GM18873 (cell line): Measurements from ENCODE around the gene HYAL1.

Experiments
- ATAC-seq: cut with Tn5 transposase; IDR thresholded peaks from one replicate; pipeline ENCODE4 v1.9.1; 2021; ENCODE audit warnings: mild to moderate bottlenecking, moderate library complexity, moderate number of reproducible peaks; ENCODE audit not compliant: unreplicated experiment, low FRiP score

Gene HYAL1

GRCh38 chr3:50336452-50337174, 33.2 kb upstream of the HYAL1 start:
- ATAC-seq, result peak; percentile 24

GRCh38 chr3:50334339-50335075, 31.1 kb upstream of the HYAL1 start:
- ATAC-seq, result no peak

- ATAC-seq, result no peak
Measured at GRCh38 chr3:50333744-50334328, 30.5 kb upstream of the HYAL1 start.

- no peak for ATAC-seq
Measured at GRCh38 chr3:50331364-50331907, 28.1 kb upstream of the HYAL1 start.

DNA sequence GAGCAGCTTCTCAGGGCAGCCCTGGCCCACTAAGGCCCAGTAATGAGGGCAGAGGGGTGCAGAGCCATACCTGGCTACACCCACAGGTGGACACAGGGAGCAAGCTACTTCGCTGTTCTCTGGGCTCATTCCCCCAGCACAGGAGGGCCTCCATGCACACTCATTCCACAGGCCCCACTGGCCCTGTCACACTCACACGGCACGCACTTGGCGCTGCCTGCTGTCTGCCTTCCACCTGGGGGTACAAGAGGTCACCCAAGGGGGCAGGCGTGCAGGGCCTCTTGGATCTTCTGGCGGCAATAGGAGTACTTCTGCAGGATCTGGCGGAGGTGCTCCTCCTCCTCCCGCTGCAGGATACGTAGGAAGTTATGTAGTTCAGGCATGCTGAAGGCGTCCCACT, 27.0 kb upstream of the HYAL1 start:
- no peak for ATAC-seq

GRCh38 chr3:50327943-50328691, 24.7 kb upstream of the HYAL1 start, which contains the start of gene TUSC2:
TUSC2 (minus strand) TSS chr3:50328223; CDS start chr3:50328099, 124 bp downstream.
- ATAC-seq, result peak; percentile 75

- no peak for ATAC-seq
Measured at GRCh38 chr3:50327129-50327528, 23.8 kb upstream of the HYAL1 start.

DNA sequence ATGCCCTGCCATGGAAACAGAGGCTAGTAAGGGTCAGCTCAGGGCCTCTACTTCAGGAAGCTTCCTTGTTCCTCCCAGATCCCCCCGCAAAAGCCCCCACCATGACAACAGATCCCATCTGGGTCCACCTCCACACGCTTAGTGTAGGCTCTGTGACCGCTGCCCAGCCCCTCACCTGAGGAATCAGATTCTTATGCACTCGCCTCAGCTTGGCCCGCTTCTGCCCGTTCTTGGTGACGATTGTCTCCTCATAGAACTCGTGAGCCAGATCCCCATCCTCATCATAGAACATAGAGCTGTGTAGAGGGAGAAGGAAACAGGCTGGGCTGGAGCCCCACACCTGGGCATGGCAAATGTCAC, 22.8 kb upstream of the HYAL1 start:
- no peak for ATAC-seq

DNA sequence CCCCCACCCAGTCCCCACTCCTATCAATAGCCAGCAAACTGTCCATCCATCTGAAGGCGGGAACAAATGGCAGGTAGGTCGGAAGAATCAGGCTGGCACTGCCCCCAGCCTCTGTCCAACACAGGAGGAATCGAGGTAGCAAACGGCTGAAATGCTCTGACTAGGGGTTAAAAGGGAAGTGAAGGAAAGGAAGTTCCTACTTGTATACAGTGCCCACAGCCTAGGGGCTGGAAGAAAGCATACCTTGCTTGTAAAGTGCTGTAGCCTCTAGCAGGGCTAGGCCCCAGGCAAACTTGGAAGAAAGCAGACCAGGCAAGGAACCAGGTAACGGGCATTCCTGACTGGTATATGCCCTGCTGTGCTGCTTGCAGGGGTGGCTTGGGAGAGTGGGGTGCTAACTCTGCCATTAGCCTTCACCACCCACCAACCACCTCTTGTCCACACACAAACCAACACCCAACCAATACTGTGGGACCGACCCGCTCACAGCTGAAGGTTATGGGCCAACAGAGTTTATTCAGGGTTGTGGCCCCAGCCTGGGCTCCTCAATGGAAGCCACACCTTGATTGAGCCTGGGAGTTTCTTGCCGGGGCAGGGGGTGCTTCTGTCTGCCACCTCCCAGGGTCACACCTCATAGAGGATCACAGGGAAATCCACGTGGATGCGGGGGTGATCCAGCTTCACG, 22.3 kb upstream of the HYAL1 start:
- ATAC-seq, result no peak

DNA sequence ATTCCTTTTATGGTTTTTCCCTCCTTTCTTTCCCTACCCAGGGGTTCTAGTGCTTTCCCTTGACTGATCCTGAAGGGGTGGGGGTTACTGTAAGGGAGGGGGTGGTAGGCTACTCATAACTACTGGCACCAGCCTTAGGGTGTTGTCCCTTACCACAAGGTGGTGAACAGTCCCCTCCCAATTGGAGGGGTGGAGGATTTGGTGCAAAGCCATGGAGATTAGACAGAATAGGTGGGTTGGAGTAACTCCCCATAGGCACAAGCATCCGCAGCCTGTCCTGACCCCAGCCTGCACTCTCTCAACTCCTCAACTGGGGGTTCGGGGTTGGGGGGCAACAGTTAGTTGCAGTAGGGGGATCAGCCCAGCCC, 21.7 kb upstream of the HYAL1 start:
- ATAC-seq, result no peak

DNA sequence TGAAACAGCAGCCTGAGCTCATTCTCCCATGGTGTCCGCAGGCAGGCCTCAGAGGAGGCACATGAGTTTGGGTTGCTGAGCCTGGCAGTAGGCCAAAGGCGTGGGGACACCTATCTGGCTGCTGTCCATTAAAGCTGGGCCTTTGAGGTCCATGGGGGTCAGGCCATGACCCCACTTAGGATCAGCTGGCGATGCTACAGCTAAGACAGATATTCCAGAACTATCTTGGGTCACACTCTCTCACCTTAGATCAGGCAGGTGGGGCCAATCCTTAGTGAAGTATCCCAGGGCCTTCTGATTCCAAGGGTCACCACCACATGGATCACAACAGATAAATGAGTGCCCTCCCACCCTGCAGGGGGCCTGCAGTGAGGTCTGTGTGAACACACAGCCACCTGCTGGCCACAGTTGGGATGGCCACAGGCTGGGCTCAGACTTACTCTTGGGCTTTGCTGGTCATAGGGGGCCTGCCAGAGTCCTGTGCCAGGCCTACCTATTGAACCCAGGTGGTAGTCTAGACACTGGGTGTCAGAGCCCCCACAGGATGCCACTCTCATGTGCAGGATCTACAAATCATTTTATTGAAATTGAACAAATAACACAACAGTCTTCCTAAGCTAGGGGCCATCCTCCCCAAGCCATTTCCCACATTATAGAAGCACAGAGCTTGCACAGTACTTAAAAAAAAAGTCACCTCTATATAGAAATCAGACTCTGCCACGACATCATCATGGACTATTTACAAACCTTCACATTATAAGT, 21.2 kb upstream of the HYAL1 start:
- no peak for ATAC-seq

DNA sequence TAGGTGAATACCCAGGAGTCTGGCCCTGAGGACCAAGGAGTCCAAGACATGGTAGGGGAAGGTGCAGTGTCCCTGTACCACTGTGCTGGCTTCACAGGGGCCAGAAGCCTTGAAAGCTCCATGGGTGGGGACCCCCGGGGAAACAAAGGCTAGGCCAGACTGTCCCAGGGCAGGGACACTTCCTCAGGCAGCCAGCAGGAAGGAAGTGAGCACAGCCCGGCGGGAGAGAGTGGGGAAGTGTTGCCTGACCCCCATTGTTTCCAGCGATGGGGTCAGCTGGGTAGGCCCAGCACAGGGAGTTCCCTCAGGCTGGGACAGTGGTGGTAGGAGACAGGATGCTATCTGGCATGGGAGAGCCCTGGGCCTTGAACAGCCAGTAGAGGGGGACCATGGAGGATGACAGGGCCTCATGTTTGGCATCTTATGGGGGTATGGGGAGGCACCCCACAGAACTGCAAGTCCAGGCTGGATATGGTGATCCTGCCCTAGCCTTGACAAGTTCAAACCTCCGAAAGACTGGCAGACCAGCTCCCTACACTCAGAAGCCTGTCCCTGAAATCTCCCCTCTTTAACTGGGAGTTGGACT, 20.3 kb upstream of the HYAL1 start:
- no peak for ATAC-seq

- ATAC-seq, result no peak
Measured at GRCh38 chr3:50323092-50323600, 19.8 kb upstream of the HYAL1 start.

DNA sequence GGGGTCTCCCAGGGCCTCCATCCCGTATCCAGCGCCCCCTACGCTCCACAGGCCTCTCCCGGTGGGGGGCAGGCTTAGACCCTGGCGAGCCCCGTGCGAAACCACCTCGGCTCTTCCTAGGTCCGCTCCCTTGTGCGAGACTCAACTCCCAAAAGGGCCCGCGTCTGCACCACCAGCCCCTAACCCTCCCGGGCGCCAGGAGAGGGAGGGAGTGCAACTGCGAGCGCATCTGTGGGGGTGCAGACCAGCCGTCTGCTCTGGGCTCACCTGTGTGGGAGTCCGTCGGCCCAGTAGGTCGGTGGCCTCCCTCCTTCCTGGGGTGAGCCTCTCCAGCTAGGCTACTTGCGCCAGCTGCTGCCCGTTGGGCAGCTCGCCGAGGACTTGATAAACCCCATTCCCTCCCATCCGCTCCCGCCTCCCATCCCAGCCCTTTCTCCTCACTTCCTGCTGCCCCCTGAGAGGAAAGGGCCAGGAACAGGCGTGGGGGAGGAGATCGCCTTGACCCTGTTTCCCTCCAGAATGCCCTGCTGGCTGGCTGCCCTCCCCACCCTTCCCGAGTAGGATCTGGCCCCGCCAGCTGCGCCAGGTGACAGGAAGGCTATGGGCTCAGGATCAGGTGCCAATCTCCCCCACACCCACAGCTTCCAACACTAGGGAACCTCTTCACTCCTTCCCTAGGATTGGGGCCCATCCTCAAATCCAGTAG, 19.2 kb upstream of the HYAL1 start, which contains the start of gene HYAL2:
HYAL2 (minus strand) TSS at position 360 of the 706 bp plus-strand sequence. CDS start 2,256 bp downstream, outside the sequence.
- no peak for ATAC-seq

DNA sequence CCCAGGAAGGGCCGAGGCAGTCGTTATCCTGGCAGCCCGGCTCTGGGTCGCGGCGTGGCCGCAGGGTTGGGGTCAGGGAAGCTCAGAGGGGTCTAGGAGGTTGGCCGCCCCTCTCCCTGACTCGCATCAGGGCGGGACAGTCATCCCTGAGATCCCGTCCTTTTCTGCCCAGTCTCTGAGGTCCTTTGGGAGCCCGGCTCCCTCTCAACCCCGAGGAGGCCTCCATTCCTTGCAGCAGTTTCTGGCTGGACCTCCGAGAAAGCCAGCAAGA, 18.7 kb upstream of the HYAL1 start:
- no peak for ATAC-seq

DNA sequence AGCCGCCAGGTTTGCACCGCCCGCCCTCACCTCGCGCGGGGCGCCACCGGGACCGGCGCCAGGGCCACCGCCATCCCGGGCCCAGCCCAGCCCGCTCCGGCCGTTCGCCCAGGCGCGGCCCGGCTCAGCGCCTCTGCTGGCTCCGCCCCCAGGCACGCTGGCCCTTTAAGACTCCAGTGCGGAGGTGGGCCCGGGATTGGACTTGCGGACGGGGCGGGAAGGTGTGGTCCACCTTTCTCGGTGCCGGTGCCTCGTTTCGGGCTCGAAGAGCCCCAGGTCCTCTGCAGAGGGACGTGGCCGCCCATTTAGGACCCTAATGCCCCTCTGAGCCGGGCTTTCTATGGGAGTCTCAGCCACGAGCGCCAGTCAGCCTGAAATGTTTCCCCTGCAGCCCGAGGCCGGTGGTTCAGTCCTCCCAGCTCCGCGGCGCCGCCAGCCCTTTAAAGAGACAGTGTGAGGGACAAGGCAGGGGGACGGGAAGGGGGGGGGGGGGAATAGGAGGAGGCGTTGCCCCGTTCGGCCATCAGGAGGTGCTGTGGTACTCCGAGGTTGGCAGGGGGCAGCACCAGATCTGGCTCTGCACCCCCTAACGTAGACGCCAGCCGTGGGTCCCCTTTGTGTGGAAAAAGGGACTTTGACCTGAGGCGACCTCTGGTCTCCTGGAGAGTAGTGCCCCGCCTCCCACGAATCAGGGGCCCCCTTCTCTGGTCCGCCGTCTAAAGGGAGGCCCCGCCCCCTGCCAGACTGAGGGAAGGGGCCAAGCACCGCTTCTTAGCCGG, 18.2 kb upstream of the HYAL1 start:
- ATAC-seq, result peak; percentile 61

- ATAC-seq, result peak; percentile 29
Measured at GRCh38 chr3:50320853-50321335, 17.5 kb upstream of the HYAL1 start.
